Suprapubic skin (tissue), 3 donors: Measurements from ENCODE around the gene ZDHHC24.

ENCODE experiments used
- EP300 ChIP-seq: sonication (generic); formaldehyde crosslinking; IDR thresholded peaks from one replicate; pipeline ENCODE4 v1.6.1; 2017; ENCODE audit warnings: antibody characterized with exemption
- TF ChIP-seq, protein P1 (sequence below), 2 donors: fragments of 200-600 bp in 1 of 2; fragments of 450-650 bp in 1 of 2; sonication (generic) in 1 of 2; IDR thresholded peaks; one replicate each; pipeline ENCODE4 v1.5.1; 2016 to 2019; ENCODE audit warnings: antibody characterized with exemption in 2 of 2, mild to moderate bottlenecking in 1 of 2, moderate library complexity in 1 of 2

DNA sequence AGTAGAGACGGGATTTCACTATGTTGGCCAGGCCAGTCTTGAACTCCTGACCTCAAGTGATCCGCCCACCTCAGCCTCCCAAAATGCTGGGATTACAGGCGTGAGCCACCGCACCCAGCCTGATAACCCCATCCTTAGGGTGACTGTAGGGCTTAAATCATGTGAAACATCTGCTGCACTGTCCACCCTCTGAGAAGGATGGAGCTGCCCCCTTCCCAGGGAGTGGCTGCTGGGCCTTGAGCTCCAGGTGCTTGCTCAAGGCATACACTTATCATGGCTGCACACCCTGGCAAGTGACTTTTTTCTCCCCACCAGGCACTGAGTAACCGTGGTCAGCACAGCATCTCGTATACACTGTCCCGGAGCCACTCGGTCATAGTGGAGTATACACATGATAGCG lies 73.8 kb downstream of the ZDHHC24 start:
- TF ChIP-seq, protein P1, sequence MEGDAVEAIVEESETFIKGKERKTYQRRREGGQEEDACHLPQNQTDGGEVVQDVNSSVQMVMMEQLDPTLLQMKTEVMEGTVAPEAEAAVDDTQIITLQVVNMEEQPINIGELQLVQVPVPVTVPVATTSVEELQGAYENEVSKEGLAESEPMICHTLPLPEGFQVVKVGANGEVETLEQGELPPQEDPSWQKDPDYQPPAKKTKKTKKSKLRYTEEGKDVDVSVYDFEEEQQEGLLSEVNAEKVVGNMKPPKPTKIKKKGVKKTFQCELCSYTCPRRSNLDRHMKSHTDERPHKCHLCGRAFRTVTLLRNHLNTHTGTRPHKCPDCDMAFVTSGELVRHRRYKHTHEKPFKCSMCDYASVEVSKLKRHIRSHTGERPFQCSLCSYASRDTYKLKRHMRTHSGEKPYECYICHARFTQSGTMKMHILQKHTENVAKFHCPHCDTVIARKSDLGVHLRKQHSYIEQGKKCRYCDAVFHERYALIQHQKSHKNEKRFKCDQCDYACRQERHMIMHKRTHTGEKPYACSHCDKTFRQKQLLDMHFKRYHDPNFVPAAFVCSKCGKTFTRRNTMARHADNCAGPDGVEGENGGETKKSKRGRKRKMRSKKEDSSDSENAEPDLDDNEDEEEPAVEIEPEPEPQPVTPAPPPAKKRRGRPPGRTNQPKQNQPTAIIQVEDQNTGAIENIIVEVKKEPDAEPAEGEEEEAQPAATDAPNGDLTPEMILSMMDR (IDR thresholded peaks at IDR 0.05) = no peak
- TF ChIP-seq EP300 = no peak
